H9 (cell line): ENCODE results near the gene UNC79. TPM values are rescaled to one million over a fixed set of nuclear protein-coding genes. Genes with fewer than 3 reads are reported as not detected.

ENCODE experiments used
- DNase-seq: peaks from one replicate; pipeline ENCODE4 v3.0.0-alpha.2; 2017
- H2AFZ ChIP-seq: one replicate; pipeline ENCODE4 v1.6.1; 2013; ENCODE audit warnings: mild to moderate bottlenecking, low read length, control low read depth, moderate library complexity
- H2AK5ac ChIP-seq: 2 replicates; pipeline ENCODE4 v1.6.1; 2013; ENCODE audit warnings: low read length, control low read depth, mixed read lengths; ENCODE audit not compliant: insufficient read length
- H2BK120ac ChIP-seq: one replicate; pipeline ENCODE4 v1.6.1; 2013; ENCODE audit warnings: low read depth, mild to moderate bottlenecking, low read length, control low read depth, inconsistent platforms; ENCODE audit not compliant: poor library complexity, severe bottlenecking
- H2BK12ac ChIP-seq: 2 replicates; pipeline ENCODE4 v1.6.1; 2013; ENCODE audit warnings: low read length, control low read depth, mixed read lengths, low read depth; ENCODE audit not compliant: insufficient read length
- H2BK15ac ChIP-seq: 2 replicates; pipeline ENCODE4 v1.6.1; 2013; ENCODE audit warnings: low read depth, low read length, control low read depth
- H2BK20ac ChIP-seq: one replicate; pipeline ENCODE4 v1.6.1; 2013; ENCODE audit warnings: low read depth, mild to moderate bottlenecking, low read length, control low read depth, inconsistent platforms; ENCODE audit not compliant: poor library complexity, severe bottlenecking
- H2BK5ac ChIP-seq: 2 replicates; pipeline ENCODE4 v1.6.1; 2013; ENCODE audit warnings: low read length, control low read depth, mixed read lengths; ENCODE audit not compliant: insufficient read length
- H3K14ac ChIP-seq: 2 replicates; pipeline ENCODE4 v1.6.1; 2013; ENCODE audit warnings: low read length, control low read depth; ENCODE audit not compliant: insufficient read depth
- H3K18ac ChIP-seq: 2 replicates; pipeline ENCODE4 v1.6.1; 2013; ENCODE audit warnings: low read depth, mild to moderate bottlenecking, mixed read lengths, low read length, control low read depth; ENCODE audit not compliant: insufficient read length
- H3K23ac ChIP-seq: 2 replicates; pipeline ENCODE4 v1.6.1; 2013; ENCODE audit warnings: low read length, control low read depth, mixed read lengths, low read depth; ENCODE audit not compliant: insufficient read length
- H3K23me2 ChIP-seq: 2 replicates; pipeline ENCODE4 v1.6.1; 2013; ENCODE audit warnings: low read depth, mild to moderate bottlenecking, mixed read lengths, low read length, control low read depth; ENCODE audit not compliant: insufficient read length, poor library complexity, severe bottlenecking
- H3K27ac ChIP-seq: 2 replicates; pipeline ENCODE4 v1.5.1; 2013; ENCODE audit warnings: low read length, control low read depth, mixed read lengths, low read depth; ENCODE audit not compliant: insufficient read length
- H3K27me3 ChIP-seq: 2 replicates; pipeline ENCODE4 v1.6.1; 2013; ENCODE audit warnings: low read length, control low read depth, inconsistent platforms; ENCODE audit not compliant: insufficient read depth
- H3K4ac ChIP-seq: 2 replicates; pipeline ENCODE4 v1.6.1; 2013; ENCODE audit warnings: low read depth, mild to moderate bottlenecking, control low read depth, inconsistent platforms, low read length, moderate library complexity
- H3K4me1 ChIP-seq: 2 replicates; pipeline ENCODE4 v1.6.1; 2013; ENCODE audit warnings: low read length, control low read depth, inconsistent platforms; ENCODE audit not compliant: insufficient read depth
- H3K4me2 ChIP-seq: 2 replicates; pipeline ENCODE4 v1.6.1; 2013; ENCODE audit warnings: low read length, control low read depth, mixed read lengths; ENCODE audit not compliant: insufficient read length, insufficient read depth
- H3K56ac ChIP-seq: 2 replicates; pipeline ENCODE4 v1.6.1; 2013; ENCODE audit warnings: low read depth, mild to moderate bottlenecking, mixed read lengths, low read length, control low read depth; ENCODE audit not compliant: insufficient read length
- H3K79me1 ChIP-seq: 2 replicates; pipeline ENCODE4 v1.6.1; 2013; ENCODE audit warnings: low read depth, mild to moderate bottlenecking, moderate library complexity, low read length, control low read depth, inconsistent platforms; ENCODE audit not compliant: insufficient read depth, poor library complexity, severe bottlenecking
- H3K79me2 ChIP-seq: 2 replicates; pipeline ENCODE4 v1.6.1; 2013; ENCODE audit warnings: low read length, control low read depth, inconsistent platforms; ENCODE audit not compliant: insufficient read depth
- H3K9ac ChIP-seq: 2 replicates; pipeline ENCODE4 v1.6.1; 2013; ENCODE audit warnings: low read length, control low read depth, mixed read lengths; ENCODE audit not compliant: insufficient read length; ENCODE audit errors: extremely low read depth
- H3K9me3 ChIP-seq: one replicate; pipeline ENCODE4 v1.6.1; 2013; ENCODE audit warnings: low read depth, low read length, inconsistent platforms; ENCODE audit not compliant: control insufficient read depth
- H3T11ph ChIP-seq: one replicate; pipeline ENCODE4 v1.6.1; 2013; ENCODE audit warnings: mild to moderate bottlenecking, low read length, control low read depth, inconsistent platforms
- H4K20me1 ChIP-seq: one replicate; pipeline ENCODE4 v1.6.1; 2013; ENCODE audit not compliant: control insufficient read depth, insufficient read length, insufficient read depth
- H4K5ac ChIP-seq: 2 replicates; pipeline ENCODE4 v1.6.1; 2013; ENCODE audit warnings: low read depth, mild to moderate bottlenecking, mixed read lengths, low read length, control low read depth; ENCODE audit not compliant: insufficient read length
- H4K8ac ChIP-seq: replicated peaks from 2 replicates; pipeline ENCODE4 v1.6.1; 2013; ENCODE audit warnings: low read length, control low read depth, mixed read lengths, low read depth; ENCODE audit not compliant: insufficient read length
- H4K91ac ChIP-seq: 2 replicates; pipeline ENCODE4 v1.6.1; 2013; ENCODE audit warnings: low read depth, mild to moderate bottlenecking, moderate library complexity, mixed read lengths, low read length, control low read depth; ENCODE audit not compliant: insufficient read length
- H3K27ac Mint-ChIP-seq, 3 experiments: 2 replicates in 2 of 3; 3 replicates in 1 of 3; pipeline ENCODE4 v1.8.0; 2020 to 2021; ENCODE audit warnings: mixed read lengths in 3 of 3, mild to moderate bottlenecking in 1 of 3, moderate library complexity in 1 of 3
- H3K27me3 Mint-ChIP-seq: 2 replicates; pipeline ENCODE4 v1.8.0; 2021; ENCODE audit warnings: low read depth, mild to moderate bottlenecking, moderate library complexity, mixed read lengths
- H3K36me3 Mint-ChIP-seq, 3 experiments: 2 replicates in 2 of 3; 3 replicates in 1 of 3; pipeline ENCODE4 v1.8.0; 2020 to 2021; ENCODE audit warnings: low read depth in 3 of 3, mixed read lengths in 3 of 3; ENCODE audit not compliant: insufficient read depth in 1 of 3
- H3K4me1 Mint-ChIP-seq, 2 experiments: 2 replicates each; pipeline ENCODE4 v1.8.0; 2020; ENCODE audit warnings: mixed read lengths in 2 of 2
- H3K4me3 Mint-ChIP-seq, 2 experiments: 2 replicates in 1 of 2; 3 replicates in 1 of 2; pipeline ENCODE4 v1.8.0; 2020 to 2021; ENCODE audit warnings: mild to moderate bottlenecking in 2 of 2, mixed read lengths in 2 of 2, moderate library complexity in 1 of 2
- H3K9me3 Mint-ChIP-seq, 2 experiments: 2 replicates in 1 of 2; 3 replicates in 1 of 2; pipeline ENCODE4 v1.8.0; 2020; ENCODE audit warnings: mild to moderate bottlenecking in 2 of 2, mixed read lengths in 2 of 2, moderate library complexity in 1 of 2
- WGBS: extraction: QIAGEN DNeasy Blood & Tissue Kit; methylation state at CpG from one replicate; pipeline ENCODE4 v1.1.7; 2013; ENCODE audit warnings: missing lambda C conversion rate, low lambda C conversion rate, mixed read lengths; ENCODE audit not compliant: insufficient read length; ENCODE audit errors: extremely low coverage; 5-methylcytosine and 5-hydroxymethylcytosine counted together
- total RNA-seq: library from RNA; stranded (reverse); gene quantifications from 2 replicates; pipeline ENCODE4 v1.2.1, GENCODE V29; 2021
- TF ChIP-seq, protein P1 (sequence below): fragments of 200-600 bp; sonication (generic); conservative IDR thresholded peaks from 3 replicates; pipeline ENCODE4 v1.8.0; 2021; ENCODE audit warnings: antibody characterized with exemption, mild to moderate bottlenecking

Gene UNC79
- total RNA-seq, 1 experiment from 2014 or later, result 3.0 TPM

- Histone ChIP-seq H2BK20ac (no peak overlapping the region), H2AFZ (no peak overlapping the region), H4K91ac (no peak overlapping the region), H3K4ac (no peak overlapping the region), H3T11ph (no peak overlapping the region), H2BK5ac (no peak overlapping the region), H4K5ac (no peak overlapping the region), H3K4me1 (no peaks in the 10 kb centered on the region), H3K18ac (no peak overlapping the region), H3K23ac (no peak overlapping the region), H3K56ac (no peak overlapping the region), H3K27ac (no peak overlapping the region), H3K14ac (no peak overlapping the region), H2AK5ac (no peak overlapping the region), H3K9me3 (no peaks in the 10 kb centered on the region), H4K20me1 (no peaks in the 10 kb centered on the region), H3K4me2 (no peak overlapping the region), H3K9ac (no peak overlapping the region), H3K27me3 (no peaks in the 10 kb centered on the region), H3K23me2 (no peaks in the 10 kb centered on the region), H3K79me2 (no peaks in the 10 kb centered on the region), H2BK120ac (no peak overlapping the region), H2BK12ac (no peak overlapping the region), H3K79me1 (no peaks in the 10 kb centered on the region), H4K8ac (no peak overlapping the region), H2BK15ac (no peak overlapping the region)
- peaks cover 0 to 3% (median 0%) of the 10 kb centered on the region in 3 experiments; a peak in 2 of 7 replicates for H3K36me3 Mint-ChIP-seq
- H3K27ac Mint-ChIP-seq, result no peak overlapping the region
- no peaks in the 10 kb centered on the region; a peak in 1 of 5 replicates for H3K9me3 Mint-ChIP-seq
- DNase-seq, result no peak
- no CpG with 5 or more reads among the region's 1 CpG for WGBS
- H3K4me1 Mint-ChIP-seq, result 0 out of 4 replicates have a peak, but pooled peaks cover 0 to 4% of the 10 kb centered on the region in 2 experiments
- no peaks in the 10 kb centered on the region for H3K27me3 Mint-ChIP-seq
- no peak overlapping the region for H3K4me3 Mint-ChIP-seq
- TF ChIP-seq, protein P1, sequence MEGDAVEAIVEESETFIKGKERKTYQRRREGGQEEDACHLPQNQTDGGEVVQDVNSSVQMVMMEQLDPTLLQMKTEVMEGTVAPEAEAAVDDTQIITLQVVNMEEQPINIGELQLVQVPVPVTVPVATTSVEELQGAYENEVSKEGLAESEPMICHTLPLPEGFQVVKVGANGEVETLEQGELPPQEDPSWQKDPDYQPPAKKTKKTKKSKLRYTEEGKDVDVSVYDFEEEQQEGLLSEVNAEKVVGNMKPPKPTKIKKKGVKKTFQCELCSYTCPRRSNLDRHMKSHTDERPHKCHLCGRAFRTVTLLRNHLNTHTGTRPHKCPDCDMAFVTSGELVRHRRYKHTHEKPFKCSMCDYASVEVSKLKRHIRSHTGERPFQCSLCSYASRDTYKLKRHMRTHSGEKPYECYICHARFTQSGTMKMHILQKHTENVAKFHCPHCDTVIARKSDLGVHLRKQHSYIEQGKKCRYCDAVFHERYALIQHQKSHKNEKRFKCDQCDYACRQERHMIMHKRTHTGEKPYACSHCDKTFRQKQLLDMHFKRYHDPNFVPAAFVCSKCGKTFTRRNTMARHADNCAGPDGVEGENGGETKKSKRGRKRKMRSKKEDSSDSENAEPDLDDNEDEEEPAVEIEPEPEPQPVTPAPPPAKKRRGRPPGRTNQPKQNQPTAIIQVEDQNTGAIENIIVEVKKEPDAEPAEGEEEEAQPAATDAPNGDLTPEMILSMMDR, result no peak
Observed at GRCh38 chr14:93490001-93490400, 59.3 kb downstream of the UNC79 start.
